ENCODE data around the gene MYO1D.

Gene MYO1D

GRCh38 chr17:32819787-32820186, 57.1 kb downstream of the MYO1D start:
- H3K79me1 ChIP-seq (ENCODE audit: low read depth, low read length): no peaks in the 10 kb centered on the region
- no peak overlapping the region for H3K4me3 ChIP-seq (ENCODE audit: low read length in 2 of 2)
- no peak overlapping the region for H2AK5ac ChIP-seq (ENCODE audit: low read depth, low read length)
- no peak overlapping the region for H3K4me2 ChIP-seq (ENCODE audit: insufficient read depth, low read length, poor library complexity, severe bottlenecking)
- no peak overlapping the region for H2BK120ac ChIP-seq (ENCODE audit: low read depth, low read length)
- H4K91ac ChIP-seq (ENCODE audit: low read depth, low read length, poor library complexity): no peak overlapping the region
- H2AFZ ChIP-seq (ENCODE audit: low read length): no peak overlapping the region
- H3K27ac ChIP-seq (replicated peaks; ENCODE audit: low read length): no peak overlapping the region
- H2BK5ac ChIP-seq (ENCODE audit: low read length): no peak overlapping the region
- H3K9ac ChIP-seq (ENCODE audit: low read depth, low read length, poor library complexity): no peak overlapping the region
- H3K18ac ChIP-seq (ENCODE audit: low read length): no peak overlapping the region
- H2BK15ac ChIP-seq (ENCODE audit: low read length): no peak overlapping the region
- no peak overlapping the region for H3K14ac ChIP-seq (ENCODE audit: low read length)
- no peak overlapping the region for H3K23ac ChIP-seq (ENCODE audit: low read depth, low read length, poor library complexity)
- DNase-seq (ENCODE audit: low spot score): no peak
- H3K27me3 ChIP-seq (ENCODE audit: control insufficient read depth in 3 of 3, insufficient read depth in 3 of 3, low read depth in 1 of 3, low read length in 3 of 3): no peaks in the 10 kb centered on the region
- no CpG with 5 or more reads among the region's 2 CpGs for WGBS, 2 donors (ENCODE audit: extremely low coverage in 2 of 2, insufficient read length in 2 of 2, insufficient replicate concordance in 1 of 2)
- no peak overlapping the region for H4K8ac ChIP-seq (ENCODE audit: low read depth, low read length)
- no peaks in the 10 kb centered on the region for H3K9me3 ChIP-seq (replicated peaks in 1 of 2; ENCODE audit: control insufficient read depth in 2 of 2, insufficient read depth in 1 of 2, low read depth in 1 of 2, low read length in 2 of 2)
- H3K4ac ChIP-seq (ENCODE audit: low read length): no peak overlapping the region
- H3K36me3 ChIP-seq (replicated peaks in 1 of 2; ENCODE audit: control insufficient read depth in 2 of 2, insufficient read depth in 2 of 2, low read length in 2 of 2): no peaks in the 10 kb centered on the region
- H3K4me1 ChIP-seq (ENCODE audit: control insufficient read depth in 2 of 2, insufficient read depth in 1 of 2, low read depth in 1 of 2, low read length in 2 of 2): no peaks in the 10 kb centered on the region
- no peak overlapping the region for H2BK12ac ChIP-seq (ENCODE audit: low read length)

- no peak overlapping the region for H4K91ac ChIP-seq (ENCODE audit: low read depth, low read length, poor library complexity)
- H3K27me3 ChIP-seq (ENCODE audit: control insufficient read depth in 3 of 3, insufficient read depth in 3 of 3, low read depth in 1 of 3, low read length in 3 of 3): no peaks in the 10 kb centered on the region
- H3K18ac ChIP-seq (ENCODE audit: low read length): no peak overlapping the region
- no peak overlapping the region for H2BK12ac ChIP-seq (ENCODE audit: low read length)
- no peak overlapping the region for H2AK5ac ChIP-seq (ENCODE audit: low read depth, low read length)
- H2BK15ac ChIP-seq (ENCODE audit: low read length): no peak overlapping the region
- H3K9ac ChIP-seq (ENCODE audit: low read depth, low read length, poor library complexity): no peak overlapping the region
- WGBS, 2 donors (ENCODE audit: extremely low coverage in 2 of 2, insufficient read length in 2 of 2, insufficient replicate concordance in 1 of 2): no CpG with 5 or more reads among the region's 4 CpGs
- no peak overlapping the region for H3K23ac ChIP-seq (ENCODE audit: low read depth, low read length, poor library complexity)
- no peaks in the 10 kb centered on the region for H3K79me1 ChIP-seq (ENCODE audit: low read depth, low read length)
- H2AFZ ChIP-seq (ENCODE audit: low read length): no peak overlapping the region
- no peak overlapping the region for H3K27ac ChIP-seq (replicated peaks; ENCODE audit: low read length)
- DNase-seq (ENCODE audit: low spot score): no peak
- H3K4me1 ChIP-seq (ENCODE audit: control insufficient read depth in 2 of 2, insufficient read depth in 1 of 2, low read depth in 1 of 2, low read length in 2 of 2): no peaks in the 10 kb centered on the region
- no peak overlapping the region for H3K4me2 ChIP-seq (ENCODE audit: insufficient read depth, low read length, poor library complexity, severe bottlenecking)
- no peak overlapping the region for H2BK120ac ChIP-seq (ENCODE audit: low read depth, low read length)
- no peak overlapping the region for H2BK5ac ChIP-seq (ENCODE audit: low read length)
- H3K9me3 ChIP-seq (replicated peaks in 1 of 2; ENCODE audit: control insufficient read depth in 2 of 2, insufficient read depth in 1 of 2, low read depth in 1 of 2, low read length in 2 of 2): no peaks in the 10 kb centered on the region
- no peak overlapping the region for H3K4ac ChIP-seq (ENCODE audit: low read length)
- no peaks in the 10 kb centered on the region for H3K36me3 ChIP-seq (replicated peaks in 1 of 2; ENCODE audit: control insufficient read depth in 2 of 2, insufficient read depth in 2 of 2, low read length in 2 of 2)
- no peak overlapping the region for H3K4me3 ChIP-seq (ENCODE audit: low read length in 2 of 2)
- no peak overlapping the region for H4K8ac ChIP-seq (ENCODE audit: low read depth, low read length)
- no peak overlapping the region for H3K14ac ChIP-seq (ENCODE audit: low read length)
Observed at GRCh38 chr17:32819035-32819434, 57.9 kb downstream of the MYO1D start.

GRCh38 chr17:32815460-32815859, 61.5 kb downstream of the MYO1D start:
- no peaks in the 10 kb centered on the region for H3K79me1 ChIP-seq (ENCODE audit: low read depth, low read length)
- H3K4me2 ChIP-seq (ENCODE audit: insufficient read depth, low read length, poor library complexity, severe bottlenecking): no peak overlapping the region
- no peak overlapping the region for H3K23ac ChIP-seq (ENCODE audit: low read depth, low read length, poor library complexity)
- no peak for DNase-seq (ENCODE audit: low spot score)
- no peak overlapping the region for H3K18ac ChIP-seq (ENCODE audit: low read length)
- H3K4me3 ChIP-seq (ENCODE audit: low read length in 2 of 2): no peak overlapping the region
- no peak overlapping the region for H4K91ac ChIP-seq (ENCODE audit: low read depth, low read length, poor library complexity)
- no peaks in the 10 kb centered on the region for H3K36me3 ChIP-seq (replicated peaks in 1 of 2; ENCODE audit: control insufficient read depth in 2 of 2, insufficient read depth in 2 of 2, low read length in 2 of 2)
- H3K14ac ChIP-seq (ENCODE audit: low read length): no peak overlapping the region
- H2AK5ac ChIP-seq (ENCODE audit: low read depth, low read length): no peak overlapping the region
- H3K27ac ChIP-seq (replicated peaks; ENCODE audit: low read length): no peak overlapping the region
- no peak overlapping the region for H2BK15ac ChIP-seq (ENCODE audit: low read length)
- no peaks in the 10 kb centered on the region for H3K9me3 ChIP-seq (replicated peaks in 1 of 2; ENCODE audit: control insufficient read depth in 2 of 2, insufficient read depth in 1 of 2, low read depth in 1 of 2, low read length in 2 of 2)
- no peak overlapping the region for H4K8ac ChIP-seq (ENCODE audit: low read depth, low read length)
- H2AFZ ChIP-seq (ENCODE audit: low read length): no peak overlapping the region
- H3K4me1 ChIP-seq (ENCODE audit: control insufficient read depth in 2 of 2, insufficient read depth in 1 of 2, low read depth in 1 of 2, low read length in 2 of 2): no peaks in the 10 kb centered on the region
- H3K4ac ChIP-seq (ENCODE audit: low read length): no peak overlapping the region
- H2BK5ac ChIP-seq (ENCODE audit: low read length): no peak overlapping the region
- no peak overlapping the region for H3K9ac ChIP-seq (ENCODE audit: low read depth, low read length, poor library complexity)
- no peak overlapping the region for H2BK12ac ChIP-seq (ENCODE audit: low read length)
- no CpG with 5 or more reads among the region's 3 CpGs for WGBS, 2 donors (ENCODE audit: extremely low coverage in 2 of 2, insufficient read length in 2 of 2, insufficient replicate concordance in 1 of 2)
- H3K27me3 ChIP-seq (ENCODE audit: control insufficient read depth in 3 of 3, insufficient read depth in 3 of 3, low read depth in 1 of 3, low read length in 3 of 3): no peaks in the 10 kb centered on the region
- H2BK120ac ChIP-seq (ENCODE audit: low read depth, low read length): no peak overlapping the region

GRCh38 chr17:32814836-32815235, 62.1 kb downstream of the MYO1D start:
- Histone ChIP-seq H3K9ac (ENCODE audit: low read depth, low read length, poor library complexity) (no peak overlapping the region), H2BK120ac (ENCODE audit: low read depth, low read length) (no peak overlapping the region), H3K14ac (ENCODE audit: low read length) (no peak overlapping the region), H2AK5ac (ENCODE audit: low read depth, low read length) (no peak overlapping the region), H3K4me3 (ENCODE audit: low read length in 2 of 2) (no peak overlapping the region), H3K18ac (ENCODE audit: low read length) (no peak overlapping the region), H4K91ac (ENCODE audit: low read depth, low read length, poor library complexity) (no peak overlapping the region), H2BK5ac (ENCODE audit: low read length) (no peak overlapping the region), H2AFZ (ENCODE audit: low read length) (peak overlapping the region; percentile 17), H3K23ac (ENCODE audit: low read depth, low read length, poor library complexity) (no peak overlapping the region), H3K36me3 (replicated peaks in 1 of 2; ENCODE audit: control insufficient read depth in 2 of 2, insufficient read depth in 2 of 2, low read length in 2 of 2) (no peaks in the 10 kb centered on the region), H3K4ac (ENCODE audit: low read length) (no peak overlapping the region), H3K27me3 (ENCODE audit: control insufficient read depth in 3 of 3, insufficient read depth in 3 of 3, low read depth in 1 of 3, low read length in 3 of 3) (no peaks in the 10 kb centered on the region), H3K4me2 (ENCODE audit: insufficient read depth, low read length, poor library complexity, severe bottlenecking) (no peak overlapping the region), H3K79me1 (ENCODE audit: low read depth, low read length) (no peaks in the 10 kb centered on the region), H2BK15ac (ENCODE audit: low read length) (no peak overlapping the region), H3K4me1 (ENCODE audit: control insufficient read depth in 2 of 2, insufficient read depth in 1 of 2, low read depth in 1 of 2, low read length in 2 of 2) (no peaks in the 10 kb centered on the region), H3K27ac (replicated peaks; ENCODE audit: low read length) (no peak overlapping the region), H3K9me3 (replicated peaks in 1 of 2; ENCODE audit: control insufficient read depth in 2 of 2, insufficient read depth in 1 of 2, low read depth in 1 of 2, low read length in 2 of 2) (no peaks in the 10 kb centered on the region), H4K8ac (ENCODE audit: low read depth, low read length) (no peak overlapping the region), H2BK12ac (ENCODE audit: low read length) (no peak overlapping the region)
- no peak for DNase-seq (ENCODE audit: low spot score)
- WGBS, 2 donors (ENCODE audit: extremely low coverage in 2 of 2, insufficient read length in 2 of 2, insufficient replicate concordance in 1 of 2): no CpG with 5 or more reads among the region's 7 CpGs
